Uterus (tissue), 2 donors: ENCODE results near the gene TRIM24.

Source experiments
- CTCF ChIP-seq, 4 experiments: fragments of 200-600 bp in 2 of 4; fragments of 450-650 bp in 2 of 4; sonication (generic) in 2 of 4; IDR thresholded peaks; one replicate each; pipeline ENCODE4 v1.5.1; 2016 to 2019; ENCODE audit warnings: antibody characterized with exemption in 4 of 4, mild to moderate bottlenecking in 2 of 4, moderate library complexity in 1 of 4
- POLR2A ChIP-seq, 2 donors: fragments of 450-650 bp; IDR thresholded peaks; one replicate each; pipeline ENCODE4 v1.6.1; 2016; ENCODE audit warnings: antibody characterized with exemption in 2 of 2, mild to moderate bottlenecking in 1 of 2, moderate library complexity in 1 of 2

- TF ChIP-seq CTCF (IDR thresholded peaks at IDR 0.05) (no peak), POLR2A (IDR thresholded peaks at IDR 0.05) (no peak)
Measured at GRCh38 chr7:138626846-138627245, 166.8 kb downstream of the TRIM24 start.
